Mesangial cell (primary cell): ENCODE data around the gene TEX264. TPM values are rescaled to one million over a fixed set of nuclear protein-coding genes. Genes with fewer than 3 reads are reported as not detected.

Experiments
- total RNA-seq: library from RNA; depleted of rRNA; stranded (reverse); fragments of >200 nt; gene quantifications from 2 replicates; pipeline ENCODE4 v1.2.3, GENCODE V29; 2015

TEX264 gene, protein sequence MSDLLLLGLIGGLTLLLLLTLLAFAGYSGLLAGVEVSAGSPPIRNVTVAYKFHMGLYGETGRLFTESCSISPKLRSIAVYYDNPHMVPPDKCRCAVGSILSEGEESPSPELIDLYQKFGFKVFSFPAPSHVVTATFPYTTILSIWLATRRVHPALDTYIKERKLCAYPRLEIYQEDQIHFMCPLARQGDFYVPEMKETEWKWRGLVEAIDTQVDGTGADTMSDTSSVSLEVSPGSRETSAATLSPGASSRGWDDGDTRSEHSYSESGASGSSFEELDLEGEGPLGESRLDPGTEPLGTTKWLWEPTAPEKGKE
- total RNA-seq, result 70.7 and 101 TPM in 2 replicates

DNA sequence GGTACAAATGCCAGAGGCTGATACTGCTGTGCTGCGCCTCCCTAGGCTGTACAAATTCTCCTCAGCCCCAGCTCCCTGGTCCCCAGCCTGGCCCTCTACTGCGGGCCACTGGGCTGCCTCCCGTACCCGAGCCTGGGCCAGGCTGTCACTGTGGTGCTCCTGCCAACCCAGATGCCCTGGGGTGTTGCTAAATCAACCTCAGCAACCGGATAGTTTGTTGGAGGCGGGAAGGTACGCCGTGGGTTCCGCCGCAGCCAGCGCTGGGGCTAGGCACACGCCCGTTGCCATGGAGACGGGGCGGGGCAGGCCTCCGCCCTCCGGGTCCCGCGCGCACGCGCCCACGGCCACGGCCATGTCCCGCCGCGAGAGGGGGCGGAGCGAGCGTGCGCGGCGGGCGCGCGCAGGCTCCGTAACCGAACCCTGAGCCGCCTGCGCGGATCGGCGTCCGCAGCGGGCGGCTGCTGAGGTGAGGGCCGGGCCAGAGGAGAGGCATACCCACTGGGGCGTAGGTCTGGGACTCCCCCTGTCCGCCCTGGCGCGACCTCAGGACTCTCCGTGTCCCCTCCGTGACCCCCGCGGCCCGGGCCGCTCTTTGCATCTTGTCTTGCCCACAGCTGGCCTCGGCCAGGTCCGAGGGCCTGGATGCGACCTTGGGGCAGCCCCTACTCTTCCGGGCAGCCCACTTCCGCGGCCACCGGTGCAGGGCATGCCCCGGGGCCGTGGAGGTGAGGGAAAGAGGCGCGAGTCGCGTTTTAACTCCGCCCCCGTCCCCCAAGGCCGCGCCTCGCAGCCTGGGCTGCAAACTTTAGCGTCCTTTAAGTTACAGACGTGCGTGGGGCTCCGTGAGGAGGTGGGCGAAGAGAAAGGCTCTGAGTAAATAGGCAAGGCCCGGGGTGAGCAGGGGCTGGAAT is at the start of gene TEX264:
TSS of gene TEX264 (plus strand) at position 430 of the 911 bp plus-strand sequence. CDS start 3,053 bp downstream, outside the sequence.

DNA sequence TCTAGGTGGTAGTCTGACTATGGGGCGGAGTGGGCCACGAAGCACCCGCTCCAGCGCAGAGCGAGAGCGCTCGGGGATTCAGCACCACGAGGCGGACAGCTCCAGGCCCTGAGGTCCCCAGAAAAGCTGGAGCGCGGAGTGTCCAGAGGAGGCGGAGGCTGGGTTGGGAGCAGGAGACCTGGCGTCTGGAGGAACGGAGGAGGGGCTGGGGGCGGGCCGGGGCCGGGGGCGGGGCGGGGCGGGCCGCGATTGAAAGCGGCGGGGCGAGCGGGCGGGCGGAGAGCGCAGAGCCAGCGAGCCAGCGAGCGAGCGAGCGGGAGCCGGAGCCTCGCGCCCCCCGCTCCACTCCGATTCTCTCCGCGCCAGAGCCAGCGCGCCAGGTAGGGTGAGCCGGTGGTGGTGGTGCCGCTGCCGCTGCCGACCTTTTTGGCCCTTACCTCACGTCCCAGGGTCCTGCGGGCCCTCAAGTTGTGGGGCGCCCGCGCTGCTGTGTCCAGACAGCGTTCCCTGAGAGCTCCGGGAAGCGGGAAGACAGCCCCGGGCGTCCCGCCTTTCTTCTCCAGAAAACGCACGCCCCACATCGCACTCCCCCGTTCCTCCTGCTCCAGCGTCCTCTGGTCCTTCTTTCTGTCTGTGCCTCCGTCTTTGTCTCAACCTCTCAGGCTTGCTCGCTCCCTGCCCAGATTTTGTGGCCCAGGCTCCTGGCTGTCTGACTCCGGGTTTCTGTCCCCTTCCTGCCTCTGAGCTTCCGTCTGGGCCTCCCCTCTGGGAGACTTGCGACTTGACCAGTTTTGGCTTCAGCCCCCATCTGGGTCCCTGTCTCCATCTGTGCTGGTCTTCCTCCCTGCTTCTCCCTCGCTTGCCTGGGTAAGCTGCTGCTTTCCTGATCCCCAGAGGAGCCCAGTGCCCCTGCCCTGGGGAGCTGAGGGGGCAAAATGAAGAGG is 36.0 kb downstream of the TEX264 start, which contains the start of gene GRM2:
TSS of gene GRM2 (plus strand) at position 281 of the 944 bp plus-strand sequence. CDS start 1,916 bp downstream, outside the sequence.

Other genes starting within 250 kb of the TEX264 start
- 10.8 and 14.2 TPM in 2 replicates for gene DCAF1, start 171.2 kb upstream of the TEX264 start, total RNA-seq
- 12.2 and 16.2 TPM in 2 replicates for gene RAD54L2, start 132.5 kb upstream of the TEX264 start, total RNA-seq
- gene GRM2, start 35.8 kb downstream of the TEX264 start, total RNA-seq, result 0.16 TPM in 1 of 2 replicates, not detected in the other
- gene IQCF6, start 108.0 kb downstream of the TEX264 start, total RNA-seq, result not detected in 2 replicates
- not detected in 2 replicates for gene IQCF2, start 190.4 kb downstream of the TEX264 start, total RNA-seq
- gene IQCF5, start 204.3 kb downstream of the TEX264 start, total RNA-seq, result not detected in 2 replicates
- not detected in 2 replicates for gene IQCF1, start 232.1 kb downstream of the TEX264 start, total RNA-seq